ENCODE data around the gene MAGOH. TPM values are rescaled to one million over a fixed set of nuclear protein-coding genes. Genes with fewer than 3 reads are reported as not detected.

MAGOH gene
- polyA plus RNA-seq, 1 donor from 2014 or later = 53.3 TPM

- Histone ChIP-seq H3K9me2 (ENCODE audit: insufficient read depth, low read length) (no peaks in the 10 kb centered on the region), H3K4me3 (ENCODE audit: low read length) (no peak overlapping the region), H4K20me1 (ENCODE audit: insufficient read depth) (no peaks in the 10 kb centered on the region), H2AFZ (ENCODE audit: low read depth, low read length) (no peak overlapping the region), H3F3A (ENCODE audit: insufficient read depth, low read length, poor library complexity, severe bottlenecking) (no peaks in the 10 kb centered on the region), H3K27me3 (ENCODE audit: insufficient read depth, low read depth, low read length) (no peaks in the 10 kb centered on the region), H3K9me3 (ENCODE audit: low read length) (no peaks in the 10 kb centered on the region), H3K36me3 (ENCODE audit: insufficient read depth, low read length) (peaks cover 7% of the 10 kb centered on the region), H3K79me2 (replicated peaks; ENCODE audit: insufficient read depth, low read length) (no peaks in the 10 kb centered on the region), H3K27ac (ENCODE audit: low read length) (no peak overlapping the region), H3K4me2 (ENCODE audit: low read length) (no peak overlapping the region), H3K9ac (ENCODE audit: low read length) (no peak overlapping the region)
- TF ChIP-seq SMC3 (conservative IDR thresholded peaks at IDR 0.05; ENCODE audit: poor library complexity) = no peak
- no peak for TF ChIP-seq EZH2 (IDR thresholded peaks at IDR 0.05; ENCODE audit: borderline replicate concordance, insufficient read depth, low read length, poor library complexity, severe bottlenecking)
- no peak for TF ChIP-seq RAD21 (conservative IDR thresholded peaks at IDR 0.05)
- no peak for TF ChIP-seq CTCF (IDR thresholded peaks at IDR 0.05; ENCODE audit: poor library complexity, severe bottlenecking)
- TF ChIP-seq TAF1 (IDR thresholded peaks at IDR 0.05; ENCODE audit: low read depth) = no peak
- no peak for TF ChIP-seq MXI1 (conservative IDR thresholded peaks at IDR 0.05; ENCODE audit: poor library complexity, severe bottlenecking)
Observed at GRCh38 chr1:53260631-53261247, 22.4 kb upstream of the MAGOH start.

GRCh38 chr1:53259932-53260331 lies 21.6 kb upstream of the MAGOH start:
- H3K27me3 ChIP-seq (ENCODE audit: insufficient read depth, low read depth, low read length) = no peaks in the 10 kb centered on the region
- H3K9ac ChIP-seq (ENCODE audit: low read length) = no peak overlapping the region
- no peaks in the 10 kb centered on the region for H3K9me2 ChIP-seq (ENCODE audit: insufficient read depth, low read length)
- H4K20me1 ChIP-seq (ENCODE audit: insufficient read depth) = no peaks in the 10 kb centered on the region
- H3K4me2 ChIP-seq (ENCODE audit: low read length) = no peak overlapping the region
- no peak for TF ChIP-seq EZH2 (IDR thresholded peaks at IDR 0.05; ENCODE audit: borderline replicate concordance, insufficient read depth, low read length, poor library complexity, severe bottlenecking)
- peaks cover 7% of the 10 kb centered on the region for H3K36me3 ChIP-seq (ENCODE audit: insufficient read depth, low read length)
- no peak overlapping the region for H2AFZ ChIP-seq (ENCODE audit: low read depth, low read length)
- no peak overlapping the region for H3K4me3 ChIP-seq (ENCODE audit: low read length)
- no peaks in the 10 kb centered on the region for H3K79me2 ChIP-seq (replicated peaks; ENCODE audit: insufficient read depth, low read length)
- no peak overlapping the region for H3K27ac ChIP-seq (ENCODE audit: low read length)
- no peaks in the 10 kb centered on the region for H3F3A ChIP-seq (ENCODE audit: insufficient read depth, low read length, poor library complexity, severe bottlenecking)
- H3K9me3 ChIP-seq (ENCODE audit: low read length) = no peaks in the 10 kb centered on the region

- TF ChIP-seq RAD21 (conservative IDR thresholded peaks at IDR 0.05) (no peak), SMC3 (conservative IDR thresholded peaks at IDR 0.05; ENCODE audit: poor library complexity) (no peak), REST (IDR thresholded peaks at IDR 0.05; ENCODE audit: borderline replicate concordance) (no peak), CTCF (IDR thresholded peaks at IDR 0.05; ENCODE audit: poor library complexity, severe bottlenecking) (no peak), EP300 (conservative IDR thresholded peaks at IDR 0.05; ENCODE audit: poor library complexity, severe bottlenecking) (no peak), TAF1 (IDR thresholded peaks at IDR 0.05; ENCODE audit: low read depth) (no peak), EZH2 (IDR thresholded peaks at IDR 0.05; ENCODE audit: borderline replicate concordance, insufficient read depth, low read length, poor library complexity, severe bottlenecking) (no peak)
- no peaks in the 10 kb centered on the region for H3K9me3 ChIP-seq (ENCODE audit: low read length)
- H3K27me3 ChIP-seq (ENCODE audit: insufficient read depth, low read depth, low read length) = no peaks in the 10 kb centered on the region
- H3K27ac ChIP-seq (ENCODE audit: low read length) = no peak overlapping the region
- no peaks in the 10 kb centered on the region for H3K9me2 ChIP-seq (ENCODE audit: insufficient read depth, low read length)
- no peaks in the 10 kb centered on the region for H3K79me2 ChIP-seq (replicated peaks; ENCODE audit: insufficient read depth, low read length)
- H3F3A ChIP-seq (ENCODE audit: insufficient read depth, low read length, poor library complexity, severe bottlenecking) = no peaks in the 10 kb centered on the region
- H3K4me2 ChIP-seq (ENCODE audit: low read length) = no peak overlapping the region
- no peak overlapping the region for H2AFZ ChIP-seq (ENCODE audit: low read depth, low read length)
- no peak overlapping the region for H3K4me3 ChIP-seq (ENCODE audit: low read length)
- no peaks in the 10 kb centered on the region for H4K20me1 ChIP-seq (ENCODE audit: insufficient read depth)
- H3K36me3 ChIP-seq (ENCODE audit: insufficient read depth, low read length) = peaks cover 7% of the 10 kb centered on the region
- no peak overlapping the region for H3K9ac ChIP-seq (ENCODE audit: low read length)
Observed at GRCh38 chr1:53258216-53258615, 19.9 kb upstream of the MAGOH start.
